AG04450 (cell line): Measurements from ENCODE around the gene MIGA1. TPM values are rescaled to one million over a fixed set of nuclear protein-coding genes. Genes with fewer than 3 reads are reported as not detected.

Experiments
- CTCF ChIA-PET: fragments of 300-600, 350-600 bp; formaldehyde crosslinking; extraction: SDS; loops from one replicate; lab custom pipeline; 2022; ENCODE audit warnings: antibody characterized with exemption, inconsistent platforms; lab: Charles Lee
- POLR2A ChIA-PET: fragments of 350-600 bp; formaldehyde crosslinking; extraction: SDS; loops from one replicate; lab custom pipeline; 2021; ENCODE audit warnings: antibody characterized with exemption, inconsistent platforms; lab: Yijun Ruan, JAX
- DNase-seq: peaks from one replicate; pipeline ENCODE4 v3.0.0-alpha.2; 2011; ENCODE audit warnings: low read depth, low spot score
- H3K27ac ChIP-seq: one replicate; pipeline ENCODE4 v1.5.1; 2012; ENCODE audit warnings: low read depth, low read length, control low read depth
- H3K27me3 ChIP-seq: one replicate; pipeline ENCODE4 v1.6.0; 2012; ENCODE audit warnings: low read length; ENCODE audit not compliant: control insufficient read depth, insufficient read depth
- H3K4me3 ChIP-seq: 2 replicates; pipeline ENCODE4 v1.5.1; 2011; ENCODE audit warnings: mild to moderate bottlenecking, low read depth, low read length, control low read depth
- H3K9me3 ChIP-seq: 2 replicates; pipeline ENCODE4 v1.5.1; 2012; ENCODE audit warnings: low read length; ENCODE audit not compliant: control insufficient read depth, insufficient read depth
- CTCF ChIP-seq: IDR thresholded peaks from 2 replicates; pipeline ENCODE4 v1.5.1; 2011; ENCODE audit warnings: low read depth, low read length, control low read depth, inconsistent platforms
- polyA plus RNA-seq: library from polyadenylated mRNA; depleted of rRNA; stranded (reverse); fragments of >200 nt; gene quantifications from 2 replicates; pipeline ENCODE4 v1.2.3, GENCODE V29; 2011

Gene MIGA1
- polyA plus RNA-seq, 1 experiment, result 5.5 TPM

- ChIA-PET CTCF (no interaction called here), POLR2A (no interaction called here)
- Histone ChIP-seq H3K4me3 (no peak overlapping the region), H3K27me3 (no peaks in the 10 kb centered on the region), H3K9me3 (no peaks in the 10 kb centered on the region), H3K27ac (no peak overlapping the region)
- DNase-seq, result no peak
- no peak for TF ChIP-seq CTCF
Measured at GRCh38 chr1:77831566-77831965, 52.1 kb downstream of the MIGA1 start.

GRCh38 chr1:77831976-77832711 is 52.7 kb downstream of the MIGA1 start:
- DNase-seq, result no peak
- ChIA-PET CTCF (no interaction called here), POLR2A (interaction anchor here (1.1 to 1.2 kb wide), 2 partner anchors 15 to 56 kb away, joined by 3 to 10 read pairs; partner anchors contain the start of gene NEXN)
- H3K27me3 ChIP-seq, result no peaks in the 10 kb centered on the region
- TF ChIP-seq CTCF, result no peak
- H3K9me3 ChIP-seq, result no peaks in the 10 kb centered on the region
- H3K4me3 ChIP-seq, result no peak overlapping the region
- H3K27ac ChIP-seq, result peak overlapping the region; percentile 77

- no peaks in the 10 kb centered on the region for H3K27me3 ChIP-seq
- CTCF ChIA-PET, result no interaction called here
- no peaks in the 10 kb centered on the region for H3K9me3 ChIP-seq
- POLR2A ChIA-PET, result interaction anchor here (0.6 to 1.2 kb wide), 4 partner anchors 9 to 73 kb away, joined by 3 to 10 read pairs (median 4); partner anchors contain the start of genes NEXN and USP33
- no peak for TF ChIP-seq CTCF
- H3K27ac ChIP-seq, result no peak overlapping the region
- H3K4me3 ChIP-seq, result no peak overlapping the region
- DNase-seq, result peak; percentile 88
Measured at GRCh38 chr1:77832901-77833300, 53.5 kb downstream of the MIGA1 start.

- H3K4me3 ChIP-seq, result no peak overlapping the region
- ChIA-PET CTCF (no interaction called here), POLR2A (interaction anchor here (0.6 to 1.2 kb wide), 4 partner anchors 10 to 74 kb away, joined by 3 to 10 read pairs (median 4); partner anchors contain the start of genes NEXN and USP33)
- H3K27ac ChIP-seq, result peak overlapping the region; percentile 66
- H3K27me3 ChIP-seq, result no peaks in the 10 kb centered on the region
- no peak for TF ChIP-seq CTCF
- DNase-seq, result no peak
- no peaks in the 10 kb centered on the region for H3K9me3 ChIP-seq
Measured at GRCh38 chr1:77833521-77834100, 54.2 kb downstream of the MIGA1 start.
